HepG2 (cell line): ENCODE results near the gene POFUT2. TPM values are rescaled to one million over a fixed set of nuclear protein-coding genes. Genes with fewer than 3 reads are reported as not detected.

ENCODE experiments used
- ATAC-seq: fragments of 200-7000 bp; cut with Tn5 transposase; 3 replicates; pipeline ENCODE4 v1.9.1; 2020; ENCODE audit warnings: mild to moderate bottlenecking, moderate library complexity
- BruUV-seq: library from RNA; stranded (reverse); fragments of 400-500 nt; replicated peaks from 2 replicates; lab custom pipeline; 2021; lab: Mats Ljungman, UMichigan
- CTCF ChIA-PET: fragments of 300-600 bp; formaldehyde crosslinking; extraction: SDS; loops from one replicate; lab custom pipeline; 2021; ENCODE audit warnings: low total read pairs, inconsistent platforms, low intra/inter-chr PET ratio; lab: Yijun Ruan, JAX
- POLR2A ChIA-PET: fragments of 350-600 bp; sonication (Branson Sonifier 250); formaldehyde crosslinking; loops from one replicate; lab custom pipeline; 2020; ENCODE audit warnings: antibody characterized with exemption, inconsistent platforms; lab: Yijun Ruan, JAX
- DNase-seq: peaks from one replicate; pipeline ENCODE4 v3.0.0-alpha.2; 2015; ENCODE audit warnings: low spot score
- FAIRE-seq: peaks from 3 replicates; lab custom pipeline; 2011; peaks lifted over from hg19 to GRCh38; lab: Jason Lieb, UNC
- H2AFZ ChIP-seq: one replicate; pipeline ENCODE4 v1.6.1; 2011; ENCODE audit warnings: low read length, inconsistent platforms
- H3K27ac ChIP-seq: fragments of 300-600 bp; 3 replicates; pipeline ENCODE4 v1.8.0; 2011; ENCODE audit warnings: mixed run types, mild to moderate bottlenecking, mixed read lengths, low read length, inconsistent platforms; ENCODE audit not compliant: insufficient read depth; ENCODE audit errors: extremely low read length
- H3K27me3 ChIP-seq, 2 experiments: fragments of 200-600 bp in 1 of 2; 2 replicates in 1 of 2; 3 replicates in 1 of 2; pipeline versions ENCODE4 v1.6.0 to v1.8.0; 2011; ENCODE audit warnings: low read length in 2 of 2, mild to moderate bottlenecking in 2 of 2, moderate library complexity in 2 of 2, inconsistent platforms in 1 of 2; ENCODE audit not compliant: insufficient read depth in 2 of 2, control insufficient read depth in 1 of 2
- H3K36me3 ChIP-seq, 2 experiments: fragments of 200-600 bp in 1 of 2; replicated peaks in 1 of 2; 2 replicates in 1 of 2; 3 replicates in 1 of 2; pipeline versions ENCODE4 v1.5.1 to v1.8.0; 2011; ENCODE audit warnings: low read length in 2 of 2, inconsistent platforms in 1 of 2; ENCODE audit not compliant: insufficient read depth in 2 of 2, control insufficient read depth in 1 of 2
- H3K4me1 ChIP-seq: 2 replicates; pipeline ENCODE4 v1.5.1; 2012; ENCODE audit warnings: low read length, inconsistent platforms; ENCODE audit not compliant: insufficient read depth
- H3K4me2 ChIP-seq: 2 replicates; pipeline ENCODE4 v1.6.0; 2011; ENCODE audit warnings: low read depth, low read length, inconsistent platforms
- H3K4me3 ChIP-seq, 3 experiments: fragments of 200-600 bp in 1 of 3; sonication (generic), shearing (Covaris generic) in 1 of 3; replicated peaks in 1 of 3; 2 replicates each; pipeline ENCODE4 v1.5.1; 2011 to 2016; ENCODE audit warnings: low read length in 3 of 3, inconsistent platforms in 2 of 3, low read depth in 2 of 3, mild to moderate bottlenecking in 2 of 3, control low read depth in 1 of 3, mixed read lengths in 1 of 3; ENCODE audit not compliant: insufficient read depth in 1 of 3
- H3K79me2 ChIP-seq: one replicate; pipeline ENCODE4 v1.6.1; 2011; ENCODE audit warnings: low read length, inconsistent platforms; ENCODE audit not compliant: insufficient read depth
- H3K9ac ChIP-seq: 2 replicates; pipeline ENCODE4 v1.6.0; 2011; ENCODE audit warnings: mild to moderate bottlenecking, low read depth, low read length, inconsistent platforms; ENCODE audit not compliant: insufficient read depth
- H3K9me3 ChIP-seq: 2 replicates; pipeline ENCODE4 v1.5.1; 2012; ENCODE audit warnings: mild to moderate bottlenecking, low read length
- H4K20me1 ChIP-seq: 2 replicates; pipeline ENCODE4 v1.6.0; 2011; ENCODE audit warnings: inconsistent platforms, mild to moderate bottlenecking, low read length, moderate library complexity; ENCODE audit not compliant: insufficient read depth
- AGO1 ChIP-seq: fragments of 200-400 bp; formaldehyde crosslinking; IDR thresholded peaks from 2 replicates; pipeline ENCODE4 v1.6.1; 2017; ENCODE audit warnings: mild to moderate bottlenecking, low read depth, low read length, moderate library complexity; ENCODE audit not compliant: poor library complexity, severe bottlenecking
- HNRNPL ChIP-seq: fragments of 200-400 bp; formaldehyde crosslinking; IDR thresholded peaks from 2 replicates; pipeline ENCODE4 v1.6.1; 2017; ENCODE audit warnings: mild to moderate bottlenecking, low read depth, low read length
- NBN ChIP-seq: fragments of 450-650 bp; conservative IDR thresholded peaks from 2 replicates; pipeline ENCODE4 v1.6.1; 2017
- PPARG ChIP-seq: conservative IDR thresholded peaks from 2 replicates; pipeline ENCODE4 v1.6.1; 2016; ENCODE audit warnings: missing biosample characterization, missing genetic modification reagents
- ZNF607 ChIP-seq: sonication (generic); formaldehyde crosslinking; IDR thresholded peaks from 2 replicates; pipeline ENCODE4 v1.5.1; 2020; ENCODE audit warnings: missing genetic modification reagents, mild to moderate bottlenecking, borderline replicate concordance
- WGBS: methylation state at CpG from one replicate; pipeline ENCODE4 v1.1.6; 2017; ENCODE audit warnings: low lambda C conversion rate; 5-methylcytosine and 5-hydroxymethylcytosine counted together
- in situ Hi-C: cut with HindIII; loops from 2 replicates; pipeline ENCODE4 v1.10.0; 2017; ENCODE audit warnings: low pct_unique_long_range_greater_than_20kb; ENCODE audit not compliant: extremely low pct_ligation_motif_present
- intact Hi-C: fragments of 100-400 bp; cut with micrococcal nuclease; formaldehyde crosslinking; loops from one replicate; pipeline ENCODE4 v1.10.0; 2022; ENCODE audit not compliant: unreplicated experiment
- polyA plus RNA-seq, 8 experiments: library from polyadenylated mRNA; depleted of rRNA in 3 of 8; stranded (reverse) in 7 of 8; unstranded in 1 of 8; fragments of >200 nt; fragmentation: Illumina TruSeq in 4 of 8; extraction: Trizol in 4 of 8; gene quantifications; 2 replicates each; pipeline versions ENCODE4 v1.2.1 to v1.2.3, GENCODE V29; 2011 to 2016; ENCODE audit warnings: low read depth in 4 of 8, missing spikeins in 1 of 8, mixed read lengths in 1 of 8; ENCODE audit not compliant: insufficient read depth in 1 of 8
- total RNA-seq, 5 experiments: library from RNA; depleted of rRNA; stranded (reverse); fragments of >200 nt; fragmentation: Illumina TruSeq; extraction: Trizol; gene quantifications; 2 replicates each; pipeline ENCODE4 v1.2.3, GENCODE V29; 2016; ENCODE audit warnings: low read depth in 1 of 5
- TF ChIP-seq, protein P1 (sequence below): sonication (generic); formaldehyde crosslinking; IDR thresholded peaks from 2 replicates; pipeline ENCODE4 v1.9.0; 2022; ENCODE audit warnings: low read depth, missing genetic modification reagents

Gene POFUT2
- total and polyA plus RNA-seq, 2 of the 13 experiments (the other 11 are each of a cell fraction or from before 2014, with no cell fraction given): 22.8 to 24.0 TPM

DNA sequence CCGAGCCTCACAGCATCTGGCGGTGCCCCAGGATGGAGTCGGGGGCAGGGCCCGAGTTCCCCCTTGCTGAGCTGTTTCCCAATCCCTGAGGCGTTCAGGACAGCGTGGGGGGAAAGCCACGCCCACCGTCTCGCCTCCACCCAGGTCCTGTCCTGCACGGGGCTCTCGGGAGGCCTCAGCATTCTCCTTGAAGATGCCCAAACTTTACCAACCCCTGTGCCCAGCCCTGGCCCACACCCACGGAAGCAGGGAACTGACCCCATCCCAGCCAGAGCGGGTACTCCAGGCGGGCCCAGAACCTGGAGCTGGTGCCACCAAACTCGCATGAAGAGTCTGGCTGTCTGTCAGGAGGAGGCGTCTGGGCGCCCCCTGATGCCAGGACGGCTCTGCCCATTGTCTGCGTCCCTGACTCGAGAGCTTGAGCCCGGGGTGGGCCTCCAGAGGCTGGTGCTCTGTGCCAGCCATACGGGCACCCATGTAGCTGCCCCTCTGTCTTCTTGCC is 35.3 kb upstream of the POFUT2 start:
- Histone ChIP-seq H3K4me2 (peak overlapping the region; percentile 36; the same call in 1 of the 2 replicates), H3K79me2 (no peaks in the 10 kb centered on the region), H3K4me1 (peaks cover 74% of the 10 kb centered on the region), H3K9ac (no peak overlapping the region), H4K20me1 (no peaks in the 10 kb centered on the region), H3K27me3 (no peaks in the 10 kb centered on the region), H3K9me3 (no peaks in the 10 kb centered on the region), H3K4me3 (no peak overlapping the region), H3K36me3 (no peaks in the 10 kb centered on the region), H3K27ac (no peak overlapping the region), H2AFZ (no peak overlapping the region)
- ChIA-PET CTCF (no interaction called here), POLR2A (interaction anchor here (1.2 to 2.6 kb wide), 8 partner anchors 14 to 148 kb away, joined by 3 to 15 read pairs (median 4); no protein-coding TSS in a partner anchor)
- BruUV-seq: no TSS peak
- FAIRE-seq (no peak), DNase-seq (no peak), ATAC-seq (no peak)
- intact Hi-C loops: no loop called here
- WGBS: 9% methylated on average over 6 of the region's 22 CpGs
- in situ Hi-C loops: no loop called here
- TF ChIP-seq ZNF607 (0 out of 2 replicates have a peak, but pooled peaks have one; percentile 44), HNRNPL (peak; percentile 88), NBN (no peak), PPARG (CRISPR knock-in tag) (no peak), AGO1 (peak; percentile 20)
- TF ChIP-seq, protein P1, sequence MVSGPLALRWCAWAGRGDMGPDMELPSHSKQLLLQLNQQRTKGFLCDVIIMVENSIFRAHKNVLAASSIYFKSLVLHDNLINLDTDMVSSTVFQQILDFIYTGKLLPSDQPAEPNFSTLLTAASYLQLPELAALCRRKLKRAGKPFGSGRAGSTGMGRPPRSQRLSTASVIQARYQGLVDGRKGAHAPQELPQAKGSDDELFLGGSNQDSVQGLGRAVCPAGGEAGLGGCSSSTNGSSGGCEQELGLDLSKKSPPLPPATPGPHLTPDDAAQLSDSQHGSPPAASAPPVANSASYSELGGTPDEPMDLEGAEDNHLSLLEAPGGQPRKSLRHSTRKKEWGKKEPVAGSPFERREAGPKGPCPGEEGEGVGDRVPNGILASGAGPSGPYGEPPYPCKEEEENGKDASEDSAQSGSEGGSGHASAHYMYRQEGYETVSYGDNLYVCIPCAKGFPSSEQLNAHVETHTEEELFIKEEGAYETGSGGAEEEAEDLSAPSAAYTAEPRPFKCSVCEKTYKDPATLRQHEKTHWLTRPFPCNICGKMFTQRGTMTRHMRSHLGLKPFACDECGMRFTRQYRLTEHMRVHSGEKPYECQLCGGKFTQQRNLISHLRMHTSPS (CRISPR knock-in tag): peak; percentile 50; the same call in 1 of the 2 replicates
